Endothelial cell of umbilical vein (primary cell): ENCODE results near the gene MYDGF. TPM values are rescaled to one million over a fixed set of nuclear protein-coding genes. Genes with fewer than 3 reads are reported as not detected.

Source experiments
- BruUV-seq: library from RNA; stranded (reverse); fragments of 400-500 nt; replicated peaks from 2 replicates; lab custom pipeline; 2021; lab: Mats Ljungman, UMichigan
- CTCF ChIA-PET: fragments of 300-600, 350-600 bp; sonication (Branson Sonifier 250); formaldehyde crosslinking; loops from one replicate; lab custom pipeline; 2021; ENCODE audit warnings: antibody characterized with exemption, inconsistent platforms; lab: Charles Lee
- POLR2A ChIA-PET: fragments of 300-600, 350-600 bp; sonication (Branson Sonifier 250); formaldehyde crosslinking; loops from one replicate; lab custom pipeline; 2021; ENCODE audit warnings: antibody characterized with exemption, inconsistent platforms; lab: Charles Lee
- DNase-seq: peaks from one replicate; pipeline ENCODE4 v3.0.0-alpha.2; 2011; ENCODE audit warnings: low read depth, low spot score
- FAIRE-seq: peaks from 2 replicates; lab custom pipeline; 2011; peaks lifted over from hg19 to GRCh38; lab: Jason Lieb, UNC
- H2AFZ ChIP-seq: 2 replicates; pipeline ENCODE4 v1.6.0; 2012; ENCODE audit warnings: low read depth, low read length, control low read depth, inconsistent platforms
- H3K27ac ChIP-seq: 2 replicates; pipeline ENCODE4 v1.5.1; 2011; ENCODE audit warnings: low read depth, mild to moderate bottlenecking, control low read depth, low read length, moderate library complexity; ENCODE audit not compliant: insufficient read depth
- H3K27me3 ChIP-seq, 2 experiments: 2 replicates each; pipeline versions ENCODE4 v1.6.0 to v1.6.1; 2011; ENCODE audit warnings: low read length in 2 of 2, mixed read lengths in 1 of 2; ENCODE audit not compliant: control insufficient read depth in 2 of 2, insufficient read depth in 2 of 2
- H3K36me3 ChIP-seq, 2 experiments: 2 replicates in 1 of 2; 3 replicates in 1 of 2; pipeline ENCODE4 v1.5.1; 2011; ENCODE audit warnings: low read length in 2 of 2, mild to moderate bottlenecking in 1 of 2, moderate library complexity in 1 of 2; ENCODE audit not compliant: control insufficient read depth in 2 of 2, insufficient read depth in 2 of 2; ENCODE audit errors: extremely low read depth in 1 of 2
- H3K4me1 ChIP-seq: 3 replicates; pipeline ENCODE4 v1.5.1; 2011; ENCODE audit warnings: mild to moderate bottlenecking, low read length; ENCODE audit not compliant: control insufficient read depth, insufficient read depth; ENCODE audit errors: extremely low read depth
- H3K4me2 ChIP-seq: 2 replicates; pipeline ENCODE4 v1.6.1; 2011; ENCODE audit warnings: low read length, control low read depth, mixed read lengths; ENCODE audit not compliant: insufficient read depth
- H3K4me3 ChIP-seq, 3 experiments: fragments of 200-600 bp in 1 of 3; sonication (generic), shearing (Covaris generic) in 1 of 3; replicated peaks in 1 of 3; 2 replicates each; pipeline ENCODE4 v1.5.1; 2011 to 2016; ENCODE audit warnings: control low read depth in 3 of 3, low read length in 3 of 3, mild to moderate bottlenecking in 2 of 3, inconsistent platforms in 1 of 3, low read depth in 1 of 3, moderate library complexity in 1 of 3; ENCODE audit not compliant: insufficient read depth in 1 of 3
- H3K79me2 ChIP-seq: 2 replicates; pipeline ENCODE4 v1.6.0; 2012; ENCODE audit warnings: low read length, inconsistent platforms; ENCODE audit not compliant: control insufficient read depth, insufficient read depth
- H3K9ac ChIP-seq: replicated peaks from 2 replicates; pipeline ENCODE3; 2011; ENCODE audit warnings: low read length, control low read depth; ENCODE audit not compliant: insufficient read depth; ENCODE audit errors: extremely low read depth
- H3K9me1 ChIP-seq: replicated peaks from 3 replicates; pipeline ENCODE4 v1.6.0; 2011; ENCODE audit warnings: mild to moderate bottlenecking, low read length; ENCODE audit not compliant: control insufficient read depth, insufficient read depth; ENCODE audit errors: extremely low read depth
- H3K9me3 ChIP-seq: replicated peaks from 2 replicates; pipeline ENCODE4 v1.5.1; 2012; ENCODE audit warnings: low read length, inconsistent platforms; ENCODE audit not compliant: control insufficient read depth, insufficient read depth
- H4K20me1 ChIP-seq: replicated peaks from 2 replicates; pipeline ENCODE3; 2011; ENCODE audit warnings: mild to moderate bottlenecking, low read length; ENCODE audit not compliant: control insufficient read depth, insufficient read depth; ENCODE audit errors: extremely low read depth
- CTCF ChIP-seq, 2 donors: IDR thresholded peaks; 1 replicate in 1 of 2; 2 replicates in 1 of 2; pipeline ENCODE4 v1.5.1; 2011; ENCODE audit warnings: low read length in 2 of 2, mild to moderate bottlenecking in 2 of 2, moderate library complexity in 2 of 2, control low read depth in 1 of 2, inconsistent platforms in 1 of 2, low read depth in 1 of 2; ENCODE audit not compliant: insufficient read depth in 1 of 2; ENCODE audit errors: extremely low read depth in 1 of 2
- EZH2 ChIP-seq: IDR thresholded peaks from 2 replicates; pipeline ENCODE4 v1.6.1; 2012; ENCODE audit warnings: borderline replicate concordance, low read depth, mild to moderate bottlenecking, moderate library complexity, low read length, inconsistent platforms; ENCODE audit not compliant: severe bottlenecking
- FOS ChIP-seq: IDR thresholded peaks from 2 replicates; pipeline ENCODE4 v1.6.1; 2011; ENCODE audit warnings: mild to moderate bottlenecking, low read length, moderate library complexity, borderline replicate concordance; ENCODE audit not compliant: insufficient read depth
- GATA2 ChIP-seq: IDR thresholded peaks from 2 replicates; pipeline ENCODE4 v1.7.0; 2011; ENCODE audit warnings: low read depth, mild to moderate bottlenecking, moderate library complexity, mixed read lengths, low read length; ENCODE audit not compliant: insufficient read length, insufficient read depth
- JUN ChIP-seq: IDR thresholded peaks from 2 replicates; pipeline ENCODE4 v1.6.1; 2011; ENCODE audit warnings: borderline replicate concordance, low read depth; ENCODE audit not compliant: insufficient read length, insufficient read depth
- MAX ChIP-seq: IDR thresholded peaks from 2 replicates; pipeline ENCODE4 v1.6.1; 2011; ENCODE audit not compliant: insufficient read depth, insufficient read length
- MYC ChIP-seq: IDR thresholded peaks from one replicate; pipeline ENCODE4 v1.6.1; 2011; ENCODE audit warnings: mild to moderate bottlenecking, low read depth, low read length
- POLR2A ChIP-seq: IDR thresholded peaks from 2 replicates; pipeline ENCODE4 v1.6.1; 2012; ENCODE audit warnings: low read depth, mild to moderate bottlenecking, control low read depth, low read length
- POLR2AphosphoS5 ChIP-seq: IDR thresholded peaks from 2 replicates; pipeline ENCODE4 v1.6.1; 2012; ENCODE audit warnings: low read depth, mild to moderate bottlenecking, control low read depth, low read length, moderate library complexity; ENCODE audit not compliant: insufficient read depth
- dilution Hi-C: fragments of 300-500 bp; cut with MboI; formaldehyde crosslinking; loops from one replicate; pipeline ENCODE4 v1.15.0; 2019; ENCODE audit warnings: low sequenced_read_pairs; ENCODE audit not compliant: extremely low pct_ligation_motif_present
- intact Hi-C: fragments of 100-400 bp; cut with micrococcal nuclease; formaldehyde crosslinking; loops from one replicate; pipeline ENCODE4 v1.10.0; 2022
- polyA plus RNA-seq, 4 experiments: library from polyadenylated mRNA; depleted of rRNA in 3 of 4; stranded (reverse) in 3 of 4; unstranded in 1 of 4; fragments of >200 nt; gene quantifications; 2 replicates each; pipeline versions ENCODE4 v1.2.1 to v1.2.3, GENCODE V29; 2011 to 2012; ENCODE audit warnings: missing spikeins in 1 of 4
- total RNA-seq: library from RNA; stranded (reverse); gene quantifications from 2 replicates; pipeline ENCODE4 v1.2.3, GENCODE V29; 2021

Gene MYDGF
- total and polyA plus RNA-seq, 2 donors (not counting 3 experiments of a cell fraction or from before 2014, with no cell fraction given) = 191 to 337 TPM

DNA sequence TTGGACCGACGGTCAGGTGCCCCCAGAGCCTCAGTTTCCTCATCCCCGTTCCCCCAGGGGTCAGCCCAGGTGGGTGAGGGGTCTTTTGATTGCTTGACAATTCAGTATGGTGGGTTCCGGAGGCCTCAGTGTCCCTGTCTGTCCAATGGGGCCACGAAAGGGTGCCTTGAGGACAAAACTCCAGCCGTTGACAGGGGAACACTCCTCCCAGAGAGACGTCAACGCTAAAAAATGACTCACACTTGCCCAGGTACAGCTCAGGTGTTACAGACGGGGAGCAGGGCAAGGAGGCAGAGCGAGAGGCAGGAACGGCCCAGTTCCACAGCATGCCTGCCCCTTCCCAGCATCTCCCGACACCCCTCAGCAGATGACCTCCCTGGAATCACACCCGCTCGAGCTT, 29.0 kb downstream of the MYDGF start:
- POLR2A ChIA-PET = no interaction called here
- Histone ChIP-seq H3K27me3 (no peaks in the 10 kb centered on the region), H4K20me1 (no peaks in the 10 kb centered on the region), H2AFZ (no peak overlapping the region), H3K9ac (no peak overlapping the region), H3K9me3 (no peaks in the 10 kb centered on the region), H3K4me3 (peak overlapping the region in 1 of 3 experiments; percentile 79), H3K4me1 (peaks cover 24% of the 10 kb centered on the region), H3K36me3 (peaks cover 0 to 9% of the 10 kb centered on the region in 2 experiments), H3K79me2 (peaks cover 44% of the 10 kb centered on the region), H3K27ac (no peak overlapping the region), H3K9me1 (no peaks in the 10 kb centered on the region), H3K4me2 (no peak overlapping the region)
- intact Hi-C loops = no loop called here
- FAIRE-seq (no peak), DNase-seq (no peak)
- CTCF ChIA-PET = no interaction called here
- dilution Hi-C loops = no loop called here
- no peak for TF ChIP-seq CTCF (IDR thresholded peaks at IDR 0.05; ENCODE audit: extremely low read depth in 1 of 2, insufficient read depth in 1 of 2, low read depth in 1 of 2, low read length in 2 of 2)
- no peak for TF ChIP-seq MAX
- no peak for TF ChIP-seq FOS
- no peak for TF ChIP-seq MYC
- TF ChIP-seq GATA2 = no peak
- TF ChIP-seq EZH2 = no peak
- TF ChIP-seq JUN = no peak
- TF ChIP-seq POLR2A = no peak
- TF ChIP-seq POLR2AphosphoS5 = no peak
- no TSS peak for BruUV-seq
